ENCODE data around the gene CCSER1. TPM values are rescaled to one million over a fixed set of nuclear protein-coding genes. Genes with fewer than 3 reads are reported as not detected.

Gene CCSER1
- total RNA-seq, 2 experiments from 2014 or later = not detected

GRCh38 chr4:90766837-90767236, 639.6 kb downstream of the CCSER1 start:
- H4K20me1 ChIP-seq (ENCODE audit: insufficient read depth, low read length) = no peaks in the 10 kb centered on the region
- no peaks in the 10 kb centered on the region for H3K9me3 ChIP-seq (ENCODE audit: low read length)
- intact Hi-C loops (cut with micrococcal nuclease; ENCODE audit: unreplicated experiment) = no loop called here
- no TSS peak for BruUV-seq (replicated peaks)
- H3K36me3 ChIP-seq (ENCODE audit: insufficient read depth, low read length) = no peaks in the 10 kb centered on the region
- no peak for TF ChIP-seq EZH2phosphoT487 (IDR thresholded peaks at IDR 0.05; ENCODE audit: borderline replicate concordance, low read depth, low read length)
- no peak for TF ChIP-seq CTCF (conservative IDR thresholded peaks at IDR 0.05; ENCODE audit: low read length)
- no peak overlapping the region for H3K27ac ChIP-seq (ENCODE audit: low read depth, low read length, poor library complexity, severe bottlenecking)
- CTCF ChIA-PET (ENCODE audit: unreplicated experiment) = no interaction called here
- no peaks in the 10 kb centered on the region for H3K9me2 ChIP-seq (ENCODE audit: insufficient read depth, low read length)
- no peak overlapping the region for H2AFZ ChIP-seq (ENCODE audit: low read length)
- POLR2A ChIA-PET = no interaction called here
- H3K79me2 ChIP-seq (ENCODE audit: insufficient read depth, low read depth, low read length) = no peaks in the 10 kb centered on the region
- H3K4me1 ChIP-seq (ENCODE audit: insufficient read depth, low read length, poor library complexity, severe bottlenecking) = no peaks in the 10 kb centered on the region
- no peak for DNase-seq (ENCODE audit: low spot score)
- H3K4me2 ChIP-seq (ENCODE audit: low read length) = no peak overlapping the region
- no peak overlapping the region for H3K4me3 ChIP-seq (ENCODE audit: low read depth, low read length, poor library complexity, severe bottlenecking)

GRCh38 chr4:90769251-90769650, 642.1 kb downstream of the CCSER1 start:
- TF ChIP-seq CTCF (conservative IDR thresholded peaks at IDR 0.05; ENCODE audit: low read length) (no peak), EZH2phosphoT487 (IDR thresholded peaks at IDR 0.05; ENCODE audit: borderline replicate concordance, low read depth, low read length) (no peak)
- no peaks in the 10 kb centered on the region for H4K20me1 ChIP-seq (ENCODE audit: insufficient read depth, low read length)
- ChIA-PET CTCF (ENCODE audit: unreplicated experiment) (no interaction called here), POLR2A (no interaction called here)
- no peaks in the 10 kb centered on the region for H3K79me2 ChIP-seq (ENCODE audit: insufficient read depth, low read depth, low read length)
- H3K36me3 ChIP-seq (ENCODE audit: insufficient read depth, low read length) = no peaks in the 10 kb centered on the region
- H3K4me3 ChIP-seq (ENCODE audit: low read depth, low read length, poor library complexity, severe bottlenecking) = no peak overlapping the region
- no peaks in the 10 kb centered on the region for H3K4me1 ChIP-seq (ENCODE audit: insufficient read depth, low read length, poor library complexity, severe bottlenecking)
- H3K9me2 ChIP-seq (ENCODE audit: insufficient read depth, low read length) = no peaks in the 10 kb centered on the region
- no peak overlapping the region for H3K27ac ChIP-seq (ENCODE audit: low read depth, low read length, poor library complexity, severe bottlenecking)
- H3K9me3 ChIP-seq (ENCODE audit: low read length) = no peaks in the 10 kb centered on the region
- intact Hi-C loops (cut with micrococcal nuclease; ENCODE audit: unreplicated experiment) = no loop called here
- DNase-seq (ENCODE audit: low spot score) = no peak
- no TSS peak for BruUV-seq (replicated peaks)
- no peak overlapping the region for H2AFZ ChIP-seq (ENCODE audit: low read length)
- no peak overlapping the region for H3K4me2 ChIP-seq (ENCODE audit: low read length)

- no peak overlapping the region for H3K4me3 ChIP-seq (ENCODE audit: low read depth, low read length, poor library complexity, severe bottlenecking)
- H2AFZ ChIP-seq (ENCODE audit: low read length) = no peak overlapping the region
- H4K20me1 ChIP-seq (ENCODE audit: insufficient read depth, low read length) = no peaks in the 10 kb centered on the region
- no peak for DNase-seq (ENCODE audit: low spot score)
- POLR2A ChIA-PET = no interaction called here
- H3K9me3 ChIP-seq (ENCODE audit: low read length) = no peaks in the 10 kb centered on the region
- no peak overlapping the region for H3K4me2 ChIP-seq (ENCODE audit: low read length)
- no peaks in the 10 kb centered on the region for H3K79me2 ChIP-seq (ENCODE audit: insufficient read depth, low read depth, low read length)
- CTCF ChIA-PET (ENCODE audit: unreplicated experiment) = no interaction called here
- no peak for TF ChIP-seq CTCF (conservative IDR thresholded peaks at IDR 0.05; ENCODE audit: low read length)
- TF ChIP-seq EZH2phosphoT487 (IDR thresholded peaks at IDR 0.05; ENCODE audit: borderline replicate concordance, low read depth, low read length) = no peak
- no peaks in the 10 kb centered on the region for H3K36me3 ChIP-seq (ENCODE audit: insufficient read depth, low read length)
- no peaks in the 10 kb centered on the region for H3K4me1 ChIP-seq (ENCODE audit: insufficient read depth, low read length, poor library complexity, severe bottlenecking)
- H3K9me2 ChIP-seq (ENCODE audit: insufficient read depth, low read length) = no peaks in the 10 kb centered on the region
- no TSS peak for BruUV-seq (replicated peaks)
- no peak overlapping the region for H3K27ac ChIP-seq (ENCODE audit: low read depth, low read length, poor library complexity, severe bottlenecking)
- intact Hi-C loops (cut with micrococcal nuclease; ENCODE audit: unreplicated experiment) = no loop called here
Observed at GRCh38 chr4:90780193-90780592, 653.0 kb downstream of the CCSER1 start.
